Activated naive CD4-positive, alpha-beta T cell (primary cell): Measurements from ENCODE around the gene ZNF768.
"Not testable (repeated sequence)": the region's sequence is repeated elsewhere in the genome, so short reads cannot be mapped to it uniquely, and the experiment has no call there.

Experiments used
- DNase-seq, 4 experiments: peaks; one replicate each; lab custom pipeline; 2025; lab: John Stamatoyannopoulos, UW

ZNF768 gene

GRCh38 chr16:30555315-30556124, 29.2 kb upstream of the ZNF768 start:
- no peak for DNase-seq

GRCh38 chr16:30554557-30555314, 28.4 kb upstream of the ZNF768 start:
- DNase-seq: no peak

GRCh38 chr16:30553393-30553899, 27.1 kb upstream of the ZNF768 start:
- DNase-seq: no peak

- DNase-seq: no peak
These were observed 26.6 kb upstream of the ZNF768 start for GRCh38 chr16:30552956-30553355.

- DNase-seq: peak in 1 of 4 experiments; percentile 14
These were observed 25.4 kb upstream of the ZNF768 start for GRCh38 chr16:30551781-30552180.

GRCh38 chr16:30548416-30549253, 22.3 kb upstream of the ZNF768 start:
- DNase-seq: no peak

GRCh38 chr16:30546115-30546514, 19.7 kb upstream of the ZNF768 start:
- DNase-seq: no peak

- DNase-seq: no peak
These were observed 16.7 kb upstream of the ZNF768 start for GRCh38 chr16:30543067-30543466.

- DNase-seq: no peak
These were observed 15.3 kb upstream of the ZNF768 start for GRCh38 chr16:30541502-30542329.

- DNase-seq: not testable (repeated sequence)
These were observed 14.6 kb upstream of the ZNF768 start for GRCh38 chr16:30540916-30541464.

GRCh38 chr16:30539986-30540526, 13.7 kb upstream of the ZNF768 start:
- not testable (repeated sequence) for DNase-seq

- no peak for DNase-seq
These were observed 12.9 kb upstream of the ZNF768 start for GRCh38 chr16:30539000-30539964.

- not testable (repeated sequence) for DNase-seq
These were observed 10.1 kb upstream of the ZNF768 start for GRCh38 chr16:30536391-30537024.

GRCh38 chr16:30535777-30536190, 9.4 kb upstream of the ZNF768 start:
- DNase-seq: peak in 2 of 4 experiments; percentile 29 to 47

- no peak for DNase-seq
These were observed 8.9 kb upstream of the ZNF768 start for GRCh38 chr16:30535106-30535776.

GRCh38 chr16:30534368-30535105, 8.2 kb upstream of the ZNF768 start, which contains the start of gene ZNF747:
Gene ZNF747 (minus strand): TSS chr16:30534858. CDS start chr16:30534679, 179 bp downstream.
- peak; percentile 79 to 90 (median 87) for DNase-seq

GRCh38 chr16:30533748-30534367, 7.5 kb upstream of the ZNF768 start:
- DNase-seq: no peak
